Hippocampal formation (tissue), 2 donors: ENCODE data around the gene GJB3.
"Not testable (repeated sequence)": the region's sequence is repeated elsewhere in the genome, so short reads cannot be mapped to it uniquely, and the experiment has no call there.

ENCODE experiments used
- DNase-seq, 2 donors: peaks; one replicate each; lab custom pipeline; 2025; lab: John Stamatoyannopoulos, UW

GJB3 gene

GRCh38 chr1:34759503-34760357, 21.3 kb upstream of the GJB3 start, which contains the start of gene GJB4:
GJB4 (plus strand) TSS chr1:34759740; CDS start chr1:34761255, 1,515 bp downstream.
- no peak for DNase-seq

GRCh38 chr1:34761176-34761761, 19.7 kb upstream of the GJB3 start:
- no peak for DNase-seq

- DNase-seq: no peak
Observed at GRCh38 chr1:34761776-34762307, 19.2 kb upstream of the GJB3 start.

GRCh38 chr1:34762474-34763141, 18.4 kb upstream of the GJB3 start:
- no peak for DNase-seq

GRCh38 chr1:34763142-34763781, 17.8 kb upstream of the GJB3 start:
- no peak for DNase-seq

- no peak for DNase-seq
Observed at GRCh38 chr1:34768856-34769255, 12.2 kb upstream of the GJB3 start.

GRCh38 chr1:34770891-34771504, 10.0 kb upstream of the GJB3 start:
- DNase-seq: peak in 1 of 2 donors; percentile 10

GRCh38 chr1:34771573-34772371, 9.2 kb upstream of the GJB3 start:
- peak in 1 of 2 donors; percentile 11 for DNase-seq

- DNase-seq: not testable (repeated sequence)
Observed at GRCh38 chr1:34773114-34773513, 7.9 kb upstream of the GJB3 start.

GRCh38 chr1:34774957-34775356, 6.1 kb upstream of the GJB3 start:
- no peak for DNase-seq

- DNase-seq: no peak
Observed at GRCh38 chr1:34776911-34777310, 4.1 kb upstream of the GJB3 start.

GRCh38 chr1:34777519-34778321, 3.3 kb upstream of the GJB3 start:
- no peak for DNase-seq

- DNase-seq: no peak
Observed at GRCh38 chr1:34778381-34778780, 2.6 kb upstream of the GJB3 start.

GRCh38 chr1:34779005-34779404, 2.0 kb upstream of the GJB3 start:
- no peak for DNase-seq

- no peak for DNase-seq
Observed at GRCh38 chr1:34779526-34779925, 1.5 kb upstream of the GJB3 start.

GRCh38 chr1:34779962-34780361, 1.1 kb upstream of the GJB3 start:
- no peak for DNase-seq

GRCh38 chr1:34780528-34780927, 486 bp upstream of the GJB3 start:
- DNase-seq: no peak

- no peak for DNase-seq
Observed at GRCh38 chr1:34781844-34782391, 904 bp downstream of the GJB3 start.

GRCh38 chr1:34784751-34785221, 3.8 kb downstream of the GJB3 start:
- DNase-seq: no peak
